ENCODE measurements around the gene WNT4.

Gene WNT4

DNA sequence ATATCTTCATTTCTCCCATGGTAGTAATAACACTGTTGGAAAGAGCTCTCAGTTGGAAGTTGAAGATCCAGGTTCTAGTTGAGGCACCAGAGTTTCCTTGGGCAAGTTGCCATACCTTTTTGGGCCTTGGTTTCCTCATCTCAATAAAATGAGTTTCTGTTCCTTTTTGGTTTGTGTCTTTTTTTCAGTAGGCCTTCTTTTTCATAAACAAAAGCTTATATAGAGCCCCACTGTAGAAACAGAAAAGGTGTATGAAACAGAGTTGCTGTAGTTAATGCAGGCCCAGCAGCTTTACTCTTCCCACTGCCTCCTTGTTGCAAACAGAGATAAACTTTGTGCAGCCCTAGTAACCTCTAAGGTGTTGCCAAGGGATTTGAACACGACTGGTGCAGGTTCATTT lies 41.7 kb downstream of the WNT4 start:
- ATAC-seq = no peak
- no peak for TF ChIP-seq PPARA (CRISPR knock-in tag; IDR thresholded peaks at IDR 0.05; ENCODE audit: borderline replicate concordance)
- TF ChIP-seq SNAI2 (CRISPR knock-in tag; IDR thresholded peaks at IDR 0.05) = no peak
- no peak for TF ChIP-seq TCF4 (CRISPR knock-in tag; IDR thresholded peaks at IDR 0.05; ENCODE audit: borderline replicate concordance)
- no peak for TF ChIP-seq ZFP30 (CRISPR knock-in tag; IDR thresholded peaks at IDR 0.05)
- TF ChIP-seq, protein P1, sequence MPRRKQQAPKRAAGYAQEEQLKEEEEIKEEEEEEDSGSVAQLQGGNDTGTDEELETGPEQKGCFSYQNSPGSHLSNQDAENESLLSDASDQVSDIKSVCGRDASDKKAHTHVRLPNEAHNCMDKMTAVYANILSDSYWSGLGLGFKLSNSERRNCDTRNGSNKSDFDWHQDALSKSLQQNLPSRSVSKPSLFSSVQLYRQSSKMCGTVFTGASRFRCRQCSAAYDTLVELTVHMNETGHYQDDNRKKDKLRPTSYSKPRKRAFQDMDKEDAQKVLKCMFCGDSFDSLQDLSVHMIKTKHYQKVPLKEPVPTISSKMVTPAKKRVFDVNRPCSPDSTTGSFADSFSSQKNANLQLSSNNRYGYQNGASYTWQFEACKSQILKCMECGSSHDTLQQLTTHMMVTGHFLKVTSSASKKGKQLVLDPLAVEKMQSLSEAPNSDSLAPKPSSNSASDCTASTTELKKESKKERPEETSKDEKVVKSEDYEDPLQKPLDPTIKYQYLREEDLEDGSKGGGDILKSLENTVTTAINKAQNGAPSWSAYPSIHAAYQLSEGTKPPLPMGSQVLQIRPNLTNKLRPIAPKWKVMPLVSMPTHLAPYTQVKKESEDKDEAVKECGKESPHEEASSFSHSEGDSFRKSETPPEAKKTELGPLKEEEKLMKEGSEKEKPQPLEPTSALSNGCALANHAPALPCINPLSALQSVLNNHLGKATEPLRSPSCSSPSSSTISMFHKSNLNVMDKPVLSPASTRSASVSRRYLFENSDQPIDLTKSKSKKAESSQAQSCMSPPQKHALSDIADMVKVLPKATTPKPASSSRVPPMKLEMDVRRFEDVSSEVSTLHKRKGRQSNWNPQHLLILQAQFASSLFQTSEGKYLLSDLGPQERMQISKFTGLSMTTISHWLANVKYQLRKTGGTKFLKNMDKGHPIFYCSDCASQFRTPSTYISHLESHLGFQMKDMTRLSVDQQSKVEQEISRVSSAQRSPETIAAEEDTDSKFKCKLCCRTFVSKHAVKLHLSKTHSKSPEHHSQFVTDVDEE (CRISPR knock-in tag; IDR thresholded peaks at IDR 0.05) = no peak
- no peak for TF ChIP-seq TOX (CRISPR knock-in tag; IDR thresholded peaks at IDR 0.05; ENCODE audit: borderline replicate concordance)
- TF ChIP-seq, protein P2, sequence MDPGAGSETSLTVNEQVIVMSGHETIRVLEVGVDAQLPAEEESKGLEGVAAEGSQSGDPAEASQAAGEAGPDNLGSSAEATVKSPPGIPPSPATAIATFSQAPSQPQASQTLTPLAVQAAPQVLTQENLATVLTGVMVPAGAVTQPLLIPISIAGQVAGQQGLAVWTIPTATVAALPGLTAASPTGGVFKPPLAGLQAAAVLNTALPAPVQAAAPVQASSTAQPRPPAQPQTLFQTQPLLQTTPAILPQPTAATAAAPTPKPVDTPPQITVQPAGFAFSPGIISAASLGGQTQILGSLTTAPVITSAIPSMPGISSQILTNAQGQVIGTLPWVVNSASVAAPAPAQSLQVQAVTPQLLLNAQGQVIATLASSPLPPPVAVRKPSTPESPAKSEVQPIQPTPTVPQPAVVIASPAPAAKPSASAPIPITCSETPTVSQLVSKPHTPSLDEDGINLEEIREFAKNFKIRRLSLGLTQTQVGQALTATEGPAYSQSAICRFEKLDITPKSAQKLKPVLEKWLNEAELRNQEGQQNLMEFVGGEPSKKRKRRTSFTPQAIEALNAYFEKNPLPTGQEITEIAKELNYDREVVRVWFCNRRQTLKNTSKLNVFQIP (CRISPR knock-in tag; IDR thresholded peaks at IDR 0.05; ENCODE audit: borderline replicate concordance, low read depth) = no peak
- no peak for TF ChIP-seq ZNF565 (CRISPR knock-in tag; conservative IDR thresholded peaks at IDR 0.05; ENCODE audit: low read depth)
- TF ChIP-seq GLIS3 (CRISPR knock-in tag; IDR thresholded peaks at IDR 0.05) = no peak
- TF ChIP-seq, protein P3, sequence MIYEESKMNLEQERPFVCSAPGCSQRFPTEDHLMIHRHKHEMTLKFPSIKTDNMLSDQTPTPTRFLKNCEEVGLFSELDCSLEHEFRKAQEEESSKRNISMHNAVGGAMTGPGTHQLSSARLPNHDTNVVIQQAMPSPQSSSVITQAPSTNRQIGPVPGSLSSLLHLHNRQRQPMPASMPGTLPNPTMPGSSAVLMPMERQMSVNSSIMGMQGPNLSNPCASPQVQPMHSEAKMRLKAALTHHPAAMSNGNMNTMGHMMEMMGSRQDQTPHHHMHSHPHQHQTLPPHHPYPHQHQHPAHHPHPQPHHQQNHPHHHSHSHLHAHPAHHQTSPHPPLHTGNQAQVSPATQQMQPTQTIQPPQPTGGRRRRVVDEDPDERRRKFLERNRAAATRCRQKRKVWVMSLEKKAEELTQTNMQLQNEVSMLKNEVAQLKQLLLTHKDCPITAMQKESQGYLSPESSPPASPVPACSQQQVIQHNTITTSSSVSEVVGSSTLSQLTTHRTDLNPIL (CRISPR knock-in tag; IDR thresholded peaks at IDR 0.05; ENCODE audit: low read depth) = no peak
- TF ChIP-seq OSR1 (CRISPR knock-in tag; IDR thresholded peaks at IDR 0.05) = no peak
- no peak for TF ChIP-seq BACH2 (CRISPR knock-in tag; IDR thresholded peaks at IDR 0.05; ENCODE audit: borderline replicate concordance)

DNA sequence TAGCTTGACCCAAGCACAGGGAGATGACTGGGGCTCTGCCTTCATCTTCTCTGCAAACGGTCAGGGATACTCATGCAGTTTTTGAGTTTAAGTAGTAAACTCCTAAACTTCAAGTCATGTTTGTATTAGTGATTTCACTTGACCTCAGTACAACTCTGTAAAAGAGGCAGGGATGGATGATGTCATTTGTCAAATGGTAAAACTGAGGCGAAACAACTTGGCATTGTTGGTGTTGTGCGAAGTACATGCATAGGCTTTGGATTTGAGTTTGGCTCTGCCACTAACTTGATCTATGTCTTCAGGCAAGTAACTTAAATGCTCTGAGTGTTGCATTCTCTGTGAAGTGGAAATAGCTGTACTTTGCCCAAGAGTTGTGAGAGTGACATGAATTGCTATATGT lies 42.7 kb downstream of the WNT4 start:
- ATAC-seq = no peak
- TF ChIP-seq, protein P1 (CRISPR knock-in tag; IDR thresholded peaks at IDR 0.05) = no peak
- TF ChIP-seq, protein P3 (CRISPR knock-in tag; IDR thresholded peaks at IDR 0.05; ENCODE audit: low read depth) = no peak
- TF ChIP-seq TCF4 (CRISPR knock-in tag; IDR thresholded peaks at IDR 0.05; ENCODE audit: borderline replicate concordance) (no peak), PPARA (CRISPR knock-in tag; IDR thresholded peaks at IDR 0.05; ENCODE audit: borderline replicate concordance) (no peak), RARB (CRISPR knock-in tag; IDR thresholded peaks at IDR 0.05) (no peak), CSDC2 (CRISPR knock-in tag; IDR thresholded peaks at IDR 0.05) (no peak), ZNF70 (CRISPR knock-in tag; IDR thresholded peaks at IDR 0.05) (no peak), TOX (CRISPR knock-in tag; IDR thresholded peaks at IDR 0.05; ENCODE audit: borderline replicate concordance) (no peak), ISL1 (CRISPR knock-in tag; IDR thresholded peaks at IDR 0.05) (no peak)
- TF ChIP-seq, protein P2 (CRISPR knock-in tag; IDR thresholded peaks at IDR 0.05; ENCODE audit: borderline replicate concordance, low read depth) = no peak
- TF ChIP-seq, protein P4, sequence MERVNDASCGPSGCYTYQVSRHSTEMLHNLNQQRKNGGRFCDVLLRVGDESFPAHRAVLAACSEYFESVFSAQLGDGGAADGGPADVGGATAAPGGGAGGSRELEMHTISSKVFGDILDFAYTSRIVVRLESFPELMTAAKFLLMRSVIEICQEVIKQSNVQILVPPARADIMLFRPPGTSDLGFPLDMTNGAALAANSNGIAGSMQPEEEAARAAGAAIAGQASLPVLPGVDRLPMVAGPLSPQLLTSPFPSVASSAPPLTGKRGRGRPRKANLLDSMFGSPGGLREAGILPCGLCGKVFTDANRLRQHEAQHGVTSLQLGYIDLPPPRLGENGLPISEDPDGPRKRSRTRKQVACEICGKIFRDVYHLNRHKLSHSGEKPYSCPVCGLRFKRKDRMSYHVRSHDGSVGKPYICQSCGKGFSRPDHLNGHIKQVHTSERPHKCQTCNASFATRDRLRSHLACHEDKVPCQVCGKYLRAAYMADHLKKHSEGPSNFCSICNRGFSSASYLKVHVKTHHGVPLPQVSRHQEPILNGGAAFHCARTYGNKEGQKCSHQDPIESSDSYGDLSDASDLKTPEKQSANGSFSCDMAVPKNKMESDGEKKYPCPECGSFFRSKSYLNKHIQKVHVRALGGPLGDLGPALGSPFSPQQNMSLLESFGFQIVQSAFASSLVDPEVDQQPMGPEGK (CRISPR knock-in tag; IDR thresholded peaks at IDR 0.05; ENCODE audit: borderline replicate concordance) = no peak

All from SK-N-SH treated with all-trans-retinoic acid at 6 μM for 48 hours (cell line).